ENCODE data around the gene FIBP. TPM values are rescaled to one million over a fixed set of nuclear protein-coding genes. Genes with fewer than 3 reads are reported as not detected.

The FIBP gene
- total and polyA plus RNA-seq, 2 of the 8 experiments (the other 6 are each of a cell fraction or from before 2014, with no cell fraction given): 74.3 to 173 TPM

GRCh38 chr11:65858681-65859087 is 29.6 kb downstream of the FIBP start:
- H3K27me3 ChIP-seq (replicated peaks in 1 of 4; ENCODE audit: control insufficient read depth in 3 of 4, extremely low read depth in 1 of 4, insufficient read depth in 3 of 4, low read length in 3 of 4): no peaks in the 10 kb centered on the region
- H3K23me2 ChIP-seq (ENCODE audit: low read depth, low read length): peaks cover 19% of the 10 kb centered on the region
- peaks cover 20% of the 10 kb centered on the region for H3K79me1 ChIP-seq (ENCODE audit: low read depth, low read length)
- no peak overlapping the region for H2BK120ac ChIP-seq (replicated peaks; ENCODE audit: low read depth, low read length)
- H3K36me3 ChIP-seq (ENCODE audit: control insufficient read depth in 2 of 4, insufficient read depth in 4 of 4, low read length in 3 of 4): peaks cover 20 to 29% (median 26%) of the 10 kb centered on the region in 4 experiments
- H3K4me2 ChIP-seq (ENCODE audit: insufficient read depth in 1 of 2, low read depth in 2 of 2, low read length in 2 of 2): peak overlapping the region; percentile 95 to 97
- no peak overlapping the region for H2BK15ac ChIP-seq (ENCODE audit: low read length)
- H4K91ac ChIP-seq (replicated peaks; ENCODE audit: insufficient read length, low read length): no peak overlapping the region
- TF ChIP-seq MAFK (IDR thresholded peaks at IDR 0.05; ENCODE audit: low read depth, low read length): no peak
- TF ChIP-seq HDAC2 (IDR thresholded peaks at IDR 0.05; ENCODE audit: borderline replicate concordance in 1 of 2, low read depth in 2 of 2, low read length in 2 of 2): 0 out of 4 replicates have a peak, but pooled peaks of 1 of the 2 experiments have one; percentile 1
- no peak overlapping the region for H2BK20ac ChIP-seq (ENCODE audit: low read length)
- no peak overlapping the region for H3K14ac ChIP-seq (ENCODE audit: insufficient read length)
- peak overlapping the region; percentile 69 to 87 (median 76) for H3K9ac ChIP-seq (replicated peaks in 1 of 4; ENCODE audit: extremely low read depth in 1 of 4, low read depth in 3 of 4, low read length in 3 of 4)
- H3K9me3 ChIP-seq (ENCODE audit: insufficient read depth in 2 of 2, low read depth in 1 of 2, low read length in 1 of 2): no peaks in the 10 kb centered on the region
- H4K5ac ChIP-seq (ENCODE audit: insufficient read length, low read depth, low read length): no peak overlapping the region
- H3K4me3 ChIP-seq (ENCODE audit: extremely low read depth in 1 of 4, insufficient read depth in 2 of 4, low read depth in 3 of 4, low read length in 4 of 4): peak overlapping the region; percentile 49 to 95 (median 86)
- H4K20me1 ChIP-seq (replicated peaks in 1 of 2; ENCODE audit: control insufficient read depth in 1 of 2, insufficient read depth in 2 of 2, low read length in 2 of 2): peaks cover 25% of the 10 kb centered on the region in 2 experiments
- H3K23ac ChIP-seq (ENCODE audit: insufficient read length): no peak overlapping the region
- ChIA-PET POLR2A (ENCODE audit: partially characterized antibody) (interaction anchor here (0.6 to 39.7 kb wide), 32 partner anchors 3 to 244 kb away, joined by 3 to 1071 read pairs (median 4); partner anchors contain the start of genes AP5B1, CCDC85B, CFL1 and CTSW), CTCF (ENCODE audit: partially characterized antibody) (interaction anchor here (0.6 to 9.9 kb wide), 14 partner anchors 9 to 438 kb away, joined by 3 to 191 read pairs (median 6); partner anchors contain the start of genes CCDC85B, CTSW and FIBP)
- H2AK5ac ChIP-seq (ENCODE audit: low read depth, low read length): no peak overlapping the region
- H3K27ac ChIP-seq (ENCODE audit: low read depth, low read length): peak overlapping the region; percentile 82
- H2BK12ac ChIP-seq (ENCODE audit: low read depth, low read length): no peak overlapping the region
- H3K79me2 ChIP-seq (ENCODE audit: control insufficient read depth in 1 of 2, insufficient read depth in 2 of 2, low read length in 2 of 2): peaks cover 15 to 41% of the 10 kb centered on the region in 2 experiments
- FAIRE-seq: no peak
- H2AFZ ChIP-seq (ENCODE audit: low read length): peak overlapping the region; percentile 65; the same call in 1 of the 2 replicates
- no peak for DNase-seq (ENCODE audit: low read depth in 1 of 2, low spot score in 2 of 2)
- no peak overlapping the region for H4K8ac ChIP-seq (ENCODE audit: extremely low read depth, insufficient read depth, low read length)
- no peak overlapping the region for H3K4ac ChIP-seq (replicated peaks; ENCODE audit: insufficient read length, low read depth, low read length)
- no peak overlapping the region for H3K18ac ChIP-seq (ENCODE audit: extremely low read depth, low read length)
- WGBS, 2 experiments (ENCODE audit: extremely low coverage in 1 of 2, insufficient coverage in 1 of 2, insufficient read length in 1 of 2, insufficient replicate concordance in 2 of 2, low coverage in 1 of 2, low lambda C conversion rate in 2 of 2, missing lambda C conversion rate in 1 of 2): 4% methylated on average over 10 of the region's 10 CpGs; no CpG with 5 or more reads in 1 of the 2 experiments
- peaks cover 0 to 15% (median 6%) of the 10 kb centered on the region in 4 experiments; a peak in 5 of 7 replicates for H3K4me1 ChIP-seq (replicated peaks in 1 of 4; ENCODE audit: control insufficient read depth in 3 of 4, insufficient read depth in 4 of 4, low read length in 3 of 4)
- no peak overlapping the region for H3K56ac ChIP-seq (replicated peaks; ENCODE audit: insufficient read length, low read depth, low read length)
- no peak overlapping the region for H2BK5ac ChIP-seq (ENCODE audit: low read depth, low read length)
